PC-3 (cell line): ENCODE results near the gene VIPR2.

Experiments used
- EZH2 ChIP-seq: fragments of 300-600 bp; sonication (generic); IDR thresholded peaks from one replicate; pipeline ENCODE4 v1.6.1; 2017; ENCODE audit warnings: antibody characterized with exemption, mild to moderate bottlenecking, low read length; ENCODE audit not compliant: unreplicated experiment
- EZH2phosphoT487 ChIP-seq: fragments of 300-600 bp; sonication (generic); IDR thresholded peaks from 2 replicates; pipeline ENCODE4 v1.6.1; 2018; ENCODE audit warnings: mild to moderate bottlenecking, antibody characterized with exemption, low read length, borderline replicate concordance
- TF ChIP-seq, protein P1 (sequence below): fragments of 300-600 bp; sonication (generic); conservative IDR thresholded peaks from 2 replicates; pipeline ENCODE4 v1.5.1; 2017; ENCODE audit warnings: antibody characterized with exemption, low read depth, mild to moderate bottlenecking, low read length

DNA sequence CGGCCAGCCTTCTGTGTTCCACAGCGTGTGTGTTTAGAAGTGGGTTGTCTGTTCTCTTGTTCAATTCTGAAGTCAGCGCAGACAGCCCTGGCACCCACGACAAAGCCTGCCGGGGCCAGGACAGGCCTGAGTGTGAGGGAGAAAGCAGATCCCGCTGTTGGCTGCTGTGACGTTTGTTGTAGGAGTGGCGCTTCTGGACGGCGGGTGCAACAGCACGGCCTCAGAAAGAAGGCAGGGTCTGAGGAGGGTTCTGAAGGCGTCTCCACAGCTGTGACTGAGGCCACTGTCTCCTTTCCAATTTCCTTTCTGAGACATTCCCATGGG, 76.2 kb downstream of the VIPR2 start:
- TF ChIP-seq, protein P1, sequence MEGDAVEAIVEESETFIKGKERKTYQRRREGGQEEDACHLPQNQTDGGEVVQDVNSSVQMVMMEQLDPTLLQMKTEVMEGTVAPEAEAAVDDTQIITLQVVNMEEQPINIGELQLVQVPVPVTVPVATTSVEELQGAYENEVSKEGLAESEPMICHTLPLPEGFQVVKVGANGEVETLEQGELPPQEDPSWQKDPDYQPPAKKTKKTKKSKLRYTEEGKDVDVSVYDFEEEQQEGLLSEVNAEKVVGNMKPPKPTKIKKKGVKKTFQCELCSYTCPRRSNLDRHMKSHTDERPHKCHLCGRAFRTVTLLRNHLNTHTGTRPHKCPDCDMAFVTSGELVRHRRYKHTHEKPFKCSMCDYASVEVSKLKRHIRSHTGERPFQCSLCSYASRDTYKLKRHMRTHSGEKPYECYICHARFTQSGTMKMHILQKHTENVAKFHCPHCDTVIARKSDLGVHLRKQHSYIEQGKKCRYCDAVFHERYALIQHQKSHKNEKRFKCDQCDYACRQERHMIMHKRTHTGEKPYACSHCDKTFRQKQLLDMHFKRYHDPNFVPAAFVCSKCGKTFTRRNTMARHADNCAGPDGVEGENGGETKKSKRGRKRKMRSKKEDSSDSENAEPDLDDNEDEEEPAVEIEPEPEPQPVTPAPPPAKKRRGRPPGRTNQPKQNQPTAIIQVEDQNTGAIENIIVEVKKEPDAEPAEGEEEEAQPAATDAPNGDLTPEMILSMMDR, result no peak
- no peak for TF ChIP-seq EZH2phosphoT487
- TF ChIP-seq EZH2, result no peak
